K562 (cell line): ENCODE measurements around the gene VAMP4. TPM values are rescaled to one million over a fixed set of nuclear protein-coding genes. Genes with fewer than 3 reads are reported as not detected.

Experiments used
- ATAC-seq: fragments of 200-7000 bp; cut with Tn5 transposase; 3 replicates; pipeline ENCODE4 v1.9.1; 2020; ENCODE audit warnings: moderate library complexity
- BruUV-seq: library from RNA; stranded (reverse); fragments of 400-500 nt; replicated peaks from 2 replicates; lab custom pipeline; 2021; lab: Mats Ljungman, UMichigan
- CTCF ChIA-PET: fragments of 300-600 bp; formaldehyde crosslinking; extraction: SDS; loops from one replicate; lab custom pipeline; 2021; ENCODE audit warnings: low intra/inter-chr PET ratio; lab: Yijun Ruan, JAX
- POLR2A ChIA-PET: fragments of 300-600, 350-650 bp; sonication (Branson Sonifier 250); formaldehyde crosslinking; extraction: SDS; loops from one replicate; lab custom pipeline; 2021; ENCODE audit warnings: antibody characterized with exemption, inconsistent platforms; lab: Yijun Ruan, JAX
- DNase-seq, 4 experiments: peaks; one replicate each; pipeline versions ENCODE4 v3.0.0 to v3.0.0-alpha.2; 2011 to 2018; ENCODE audit warnings: low spot score in 3 of 4, mixed read lengths in 3 of 4; ENCODE audit errors: extremely low read depth in 1 of 4
- FAIRE-seq: peaks from 2 replicates; lab custom pipeline; 2011; peaks lifted over from hg19 to GRCh38; lab: Jason Lieb, UNC
- H2AFZ ChIP-seq: 2 replicates; pipeline ENCODE4 v1.6.0; 2011; ENCODE audit warnings: low read depth, low read length, control low read depth, inconsistent platforms
- H3K27ac ChIP-seq: fragments of 200-600 bp; 3 replicates; pipeline ENCODE4 v1.8.0; 2011; ENCODE audit warnings: low read depth, mild to moderate bottlenecking, control low read depth, inconsistent platforms, low read length, moderate library complexity, mixed read lengths; ENCODE audit errors: extremely low read depth
- H3K27me3 ChIP-seq, 2 experiments: fragments of 300-600 bp in 1 of 2; 2 replicates in 1 of 2; 3 replicates in 1 of 2; pipeline versions ENCODE4 v1.6.0 to v1.8.0; 2011; ENCODE audit warnings: inconsistent platforms in 2 of 2, low read length in 2 of 2, mild to moderate bottlenecking in 1 of 2, mixed read lengths in 1 of 2, moderate library complexity in 1 of 2; ENCODE audit not compliant: control insufficient read depth in 2 of 2, insufficient read depth in 2 of 2
- H3K36me3 ChIP-seq: fragments of 300-600 bp; 3 replicates; pipeline ENCODE4 v1.8.0; 2011; ENCODE audit warnings: mild to moderate bottlenecking, low read length, inconsistent platforms; ENCODE audit not compliant: control insufficient read depth, insufficient read depth
- H3K4me1 ChIP-seq, 2 experiments: fragments of 200-600 bp in 1 of 2; replicated peaks in 1 of 2; 2 replicates in 1 of 2; 3 replicates in 1 of 2; pipeline versions ENCODE4 v1.5.1 to v1.8.0; 2011; ENCODE audit warnings: inconsistent platforms in 2 of 2, low read length in 2 of 2, mild to moderate bottlenecking in 1 of 2, mixed read lengths in 1 of 2, moderate library complexity in 1 of 2; ENCODE audit not compliant: control insufficient read depth in 2 of 2, insufficient read depth in 2 of 2
- H3K4me2 ChIP-seq: 2 replicates; pipeline ENCODE4 v1.6.1; 2011; ENCODE audit warnings: low read length, control low read depth, inconsistent platforms, mixed read lengths; ENCODE audit not compliant: insufficient read depth
- H3K4me3 ChIP-seq: fragments of 200-600 bp; sonication (generic), shearing (Covaris generic); 2 replicates; pipeline ENCODE4 v1.5.1; 2016; ENCODE audit warnings: control low read depth, inconsistent platforms
- H3K79me2 ChIP-seq: fragments of 200-600 bp; 3 replicates; pipeline ENCODE4 v1.8.0; 2011; ENCODE audit warnings: low read length, inconsistent platforms; ENCODE audit not compliant: control insufficient read depth, insufficient read depth
- H3K9ac ChIP-seq, 2 experiments: 2 replicates each; pipeline versions ENCODE4 v1.6.0 to v1.6.1; 2011; ENCODE audit warnings: low read depth in 2 of 2, low read length in 2 of 2, control low read depth in 1 of 2, inconsistent platforms in 1 of 2, mild to moderate bottlenecking in 1 of 2, mixed read lengths in 1 of 2; ENCODE audit not compliant: insufficient read depth in 1 of 2
- H3K9me1 ChIP-seq: one replicate; pipeline ENCODE4 v1.6.0; 2011; ENCODE audit warnings: inconsistent platforms, mild to moderate bottlenecking, low read length, moderate library complexity; ENCODE audit not compliant: control insufficient read depth, insufficient read depth
- H3K9me3 ChIP-seq: replicated peaks from 2 replicates; pipeline ENCODE4 v1.5.1; 2011; ENCODE audit warnings: low read depth, low read length, inconsistent platforms; ENCODE audit not compliant: control insufficient read depth, insufficient read depth
- H4K20me1 ChIP-seq: replicated peaks from 2 replicates; pipeline ENCODE4 v1.6.1; 2011; ENCODE audit warnings: low read length, inconsistent platforms, mixed read lengths; ENCODE audit not compliant: control insufficient read depth, insufficient read depth
- CBX2 ChIP-seq: fragments of 200-600 bp; sonication (generic); IDR thresholded peaks from one replicate; pipeline ENCODE4 v1.6.1; 2012; ENCODE audit warnings: mild to moderate bottlenecking, low read length, inconsistent platforms; ENCODE audit not compliant: insufficient read depth, poor library complexity, severe bottlenecking
- E2F3 ChIP-seq: fragments of 250-450 bp; sonication (Bioruptor Pico); IDR thresholded peaks from 2 replicates; pipeline ENCODE4 v1.4.0; 2020; ENCODE audit warnings: mild to moderate bottlenecking
- EHMT2 ChIP-seq: fragments of 450-650 bp; IDR thresholded peaks from 2 replicates; pipeline ENCODE4 v1.6.1; 2018; ENCODE audit warnings: antibody characterized with exemption
- HDAC2 ChIP-seq: fragments of 450-650 bp; IDR thresholded peaks from 2 replicates; pipeline ENCODE4 v1.6.1; 2016; ENCODE audit warnings: mild to moderate bottlenecking
- HDAC8 ChIP-seq: fragments of 450-650 bp; IDR thresholded peaks from 2 replicates; pipeline ENCODE4 v1.6.1; 2016; ENCODE audit warnings: mild to moderate bottlenecking, missing genetic modification characterization, moderate library complexity, missing compliant biosample characterization
- LCOR ChIP-seq: sonication (generic); formaldehyde crosslinking; IDR thresholded peaks from 2 replicates; pipeline ENCODE4 v1.8.0; 2022; ENCODE audit warnings: mild to moderate bottlenecking, missing genetic modification reagents
- MEF2A ChIP-seq: IDR thresholded peaks from 2 replicates; pipeline ENCODE4 v1.6.1; 2011; ENCODE audit warnings: low read depth, mild to moderate bottlenecking, low read length, moderate library complexity; ENCODE audit not compliant: control insufficient read depth
- PHB ChIP-seq: fragments of 250-450 bp; sonication (Bioruptor Pico); IDR thresholded peaks from 2 replicates; pipeline ENCODE4 v1.5.0; 2021
- RBM25 ChIP-seq: fragments of 200-400 bp; formaldehyde crosslinking; IDR thresholded peaks from 2 replicates; pipeline ENCODE4 v1.6.1; 2018; ENCODE audit warnings: low read length, low read depth, moderate library complexity; ENCODE audit not compliant: severe bottlenecking
- SIN3A ChIP-seq, 2 experiments: fragments of 150-350 bp in 1 of 2; IDR thresholded peaks; 2 replicates each; pipeline ENCODE4 v1.6.1; 2011 to 2016; ENCODE audit warnings: borderline replicate concordance in 2 of 2, low read depth in 2 of 2, low read length in 2 of 2, mild to moderate bottlenecking in 2 of 2, moderate library complexity in 2 of 2; ENCODE audit not compliant: control insufficient read depth in 1 of 2
- SMARCE1 ChIP-seq: fragments of 450-650 bp; IDR thresholded peaks from 2 replicates; pipeline ENCODE4 v1.7.1; 2016; ENCODE audit warnings: mild to moderate bottlenecking
- TAF9B ChIP-seq: fragments of 450-650 bp; IDR thresholded peaks from 2 replicates; pipeline ENCODE4 v1.6.1; 2018; ENCODE audit warnings: mild to moderate bottlenecking; ENCODE audit not compliant: partially characterized antibody
- TFAM ChIP-seq: fragments of 250-450 bp; sonication (Bioruptor Pico); conservative IDR thresholded peaks from 2 replicates; pipeline ENCODE4 v1.5.0; 2021; ENCODE audit warnings: mild to moderate bottlenecking, moderate library complexity
- XRCC4 ChIP-seq: IDR thresholded peaks from one replicate; pipeline ENCODE4 v1.6.1; 2011; ENCODE audit not compliant: insufficient read depth, insufficient read length; ENCODE audit errors: extremely low read depth
- ZNF561 ChIP-seq: fragments of 450-650 bp; formaldehyde crosslinking; conservative IDR thresholded peaks from 2 replicates; pipeline ENCODE4 v1.4.0; 2020; ENCODE audit warnings: mild to moderate bottlenecking, moderate library complexity
- WGBS: fragments of 100-300 bp; shearing (Covaris generic); methylation state at CpG from one replicate; pipeline ENCODE4 v1.1.6; 2016; ENCODE audit warnings: low coverage, mixed read lengths; ENCODE audit not compliant: insufficient coverage; ENCODE audit errors: missing lambda C conversion rate; 5-methylcytosine and 5-hydroxymethylcytosine counted together
- in situ Hi-C: fragments of 300-500 bp; cut with MboI; formaldehyde crosslinking; loops from 4 replicates; pipeline ENCODE4 v1.15.0; 2018; ENCODE audit warnings: inconsistent platforms, mixed read lengths
- intact Hi-C: fragments of 100-400 bp; cut with micrococcal nuclease; formaldehyde crosslinking; loops from 2 replicates; pipeline ENCODE4 v1.14.2; 2022
- polyA plus RNA-seq, 8 experiments: library from polyadenylated mRNA; depleted of rRNA in 4 of 8; stranded (reverse) in 5 of 8; unstranded in 3 of 8; fragments of >200 nt; fragmentation: Nextera tagmentation in 2 of 8; fragmentation: Illumina TruSeq in 1 of 8; extraction: Ambion mirVana in 2 of 8; extraction: Trizol in 1 of 8; gene quantifications; 2 replicates each; pipeline versions ENCODE4 v1.2.1 to v1.2.3, GENCODE V29; 2011 to 2014; ENCODE audit warnings: inconsistent platforms in 1 of 8, missing spikeins in 1 of 8
- total RNA-seq, 7 experiments: library from RNA; depleted of rRNA in 6 of 7; stranded (reverse); fragments of >200 nt in 6 of 7; fragmentation: Illumina TruSeq in 2 of 7; extraction: Trizol in 2 of 7; gene quantifications; 2 replicates each; pipeline versions ENCODE4 v1.2.1 to v1.2.3, GENCODE V29; 2011 to 2021; ENCODE audit warnings: low replicate concordance in 1 of 7
- TF ChIP-seq, protein P1 (sequence below), 2 experiments: fragments of 450-650 bp; IDR thresholded peaks; 2 replicates each; pipeline ENCODE4 v1.6.1; 2016
- TF ChIP-seq, protein P2 (sequence below): fragments of 450-650 bp; formaldehyde crosslinking; IDR thresholded peaks from 2 replicates; pipeline ENCODE4 v1.4.0; 2020; ENCODE audit warnings: mild to moderate bottlenecking, moderate library complexity
- TF ChIP-seq, protein P3 (sequence below): fragments of 250-450 bp; sonication (Bioruptor Pico); IDR thresholded peaks from 2 replicates; pipeline ENCODE4 v1.8.0; 2021; ENCODE audit warnings: moderate library complexity, mild to moderate bottlenecking, inconsistent platforms

The VAMP4 gene
- total and polyA plus RNA-seq, 9 of the 15 experiments (the other 6 are each of a cell fraction or from before 2014, with no cell fraction given): 3.3 to 21.4 (median 11.9) TPM

DNA sequence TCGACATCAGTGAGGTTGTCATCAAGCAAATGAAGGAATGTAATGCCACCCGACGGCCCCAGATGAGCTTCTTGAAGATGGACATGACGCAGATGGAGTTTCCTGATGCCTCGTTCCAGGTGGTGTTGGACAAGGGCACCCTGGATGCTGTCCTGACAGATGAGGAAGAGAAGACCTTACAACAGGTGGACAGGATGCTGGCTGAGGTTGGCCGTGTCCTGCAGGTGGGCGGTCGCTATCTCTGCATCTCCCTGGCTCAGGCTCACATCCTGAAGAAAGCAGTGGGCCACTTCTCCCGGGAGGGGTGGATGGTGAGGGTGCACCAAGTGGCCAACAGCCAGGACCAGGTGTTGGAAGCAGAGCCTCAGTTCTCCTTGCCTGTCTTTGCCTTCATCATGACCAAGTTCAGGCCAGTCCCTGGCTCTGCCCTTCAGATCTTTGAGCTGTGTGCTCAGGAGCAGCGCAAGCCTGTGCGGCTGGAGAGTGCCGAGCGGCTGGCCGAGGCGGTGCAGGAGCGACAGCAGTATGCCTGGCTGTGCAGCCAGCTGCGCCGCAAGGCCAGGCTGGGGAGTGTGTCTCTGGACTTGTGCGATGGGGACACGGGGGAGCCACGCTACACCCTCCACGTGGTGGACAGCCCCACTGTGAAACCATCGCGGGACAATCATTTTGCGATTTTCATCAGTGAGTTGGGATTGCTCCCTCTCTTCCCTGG is 42.1 kb upstream of the VAMP4 start:
- Histone ChIP-seq H3K27me3 (no peaks in the 10 kb centered on the region), H3K4me3 (no peak overlapping the region), H3K27ac (no peak overlapping the region), H3K36me3 (peaks cover 65% of the 10 kb centered on the region), H3K9me1 (peaks cover 3% of the 10 kb centered on the region), H3K9me3 (peaks cover 4% of the 10 kb centered on the region; the same call in 1 of the 2 replicates), H3K9ac (peak overlapping the region in 1 of 2 experiments; percentile 70; a peak in 2 of 4 replicates), H3K79me2 (peaks cover 50% of the 10 kb centered on the region), H3K4me1 (peaks cover 17 to 25% of the 10 kb centered on the region in 2 experiments; a peak in 4 of 5 replicates), H3K4me2 (0 out of 2 replicates have a peak overlapping the region, but pooled peaks have one; percentile 5), H4K20me1 (no peaks in the 10 kb centered on the region), H2AFZ (no peak overlapping the region)
- no peak for FAIRE-seq
- POLR2A ChIA-PET: interaction anchor here (0.7 to 0.9 kb wide), 2 partner anchors 148 to 611 kb away, joined by 3 read pairs; no protein-coding TSS in a partner anchor
- in situ Hi-C loops (no loop called here), intact Hi-C loops (no loop called here)
- DNase-seq: no peak
- 94% methylated on average over 25 of the region's 25 CpGs for WGBS
- ATAC-seq: no peak
- BruUV-seq: no TSS peak
- CTCF ChIA-PET: no interaction called here
- TF ChIP-seq MEF2A: no peak
- TF ChIP-seq E2F3 (CRISPR knock-in tag): no peak
- no peak for TF ChIP-seq PHB
- TF ChIP-seq, protein P1, sequence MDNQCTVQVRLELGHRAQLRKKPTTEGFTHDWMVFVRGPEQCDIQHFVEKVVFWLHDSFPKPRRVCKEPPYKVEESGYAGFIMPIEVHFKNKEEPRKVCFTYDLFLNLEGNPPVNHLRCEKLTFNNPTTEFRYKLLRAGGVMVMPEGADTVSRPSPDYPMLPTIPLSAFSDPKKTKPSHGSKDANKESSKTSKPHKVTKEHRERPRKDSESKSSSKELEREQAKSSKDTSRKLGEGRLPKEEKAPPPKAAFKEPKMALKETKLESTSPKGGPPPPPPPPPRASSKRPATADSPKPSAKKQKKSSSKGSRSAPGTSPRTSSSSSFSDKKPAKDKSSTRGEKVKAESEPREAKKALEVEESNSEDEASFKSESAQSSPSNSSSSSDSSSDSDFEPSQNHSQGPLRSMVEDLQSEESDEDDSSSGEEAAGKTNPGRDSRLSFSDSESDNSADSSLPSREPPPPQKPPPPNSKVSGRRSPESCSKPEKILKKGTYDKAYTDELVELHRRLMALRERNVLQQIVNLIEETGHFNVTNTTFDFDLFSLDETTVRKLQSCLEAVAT (IDR thresholded peaks at IDR 0.05): no peak
- TF ChIP-seq HDAC2: no peak
- no peak for TF ChIP-seq LCOR (CRISPR knock-in tag)
- no peak for TF ChIP-seq TAF9B
- TF ChIP-seq SMARCE1: no peak
- TF ChIP-seq, protein P2, sequence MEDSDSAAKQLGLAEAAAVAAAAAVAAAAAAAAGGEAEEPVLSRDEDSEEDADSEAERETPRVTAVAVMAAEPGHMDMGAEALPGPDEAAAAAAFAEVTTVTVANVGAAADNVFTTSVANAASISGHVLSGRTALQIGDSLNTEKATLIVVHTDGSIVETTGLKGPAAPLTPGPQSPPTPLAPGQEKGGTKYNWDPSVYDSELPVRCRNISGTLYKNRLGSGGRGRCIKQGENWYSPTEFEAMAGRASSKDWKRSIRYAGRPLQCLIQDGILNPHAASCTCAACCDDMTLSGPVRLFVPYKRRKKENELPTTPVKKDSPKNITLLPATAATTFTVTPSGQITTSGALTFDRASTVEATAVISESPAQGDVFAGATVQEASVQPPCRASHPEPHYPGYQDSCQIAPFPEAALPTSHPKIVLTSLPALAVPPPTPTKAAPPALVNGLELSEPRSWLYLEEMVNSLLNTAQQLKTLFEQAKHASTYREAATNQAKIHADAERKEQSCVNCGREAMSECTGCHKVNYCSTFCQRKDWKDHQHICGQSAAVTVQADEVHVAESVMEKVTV: no peak
- no peak for TF ChIP-seq HDAC8 (tag)
- no peak for TF ChIP-seq SIN3A (IDR thresholded peaks at IDR 0.05; ENCODE audit: borderline replicate concordance in 2 of 2, control insufficient read depth in 1 of 2, low read depth in 2 of 2, low read length in 2 of 2)
- TF ChIP-seq, protein P3, sequence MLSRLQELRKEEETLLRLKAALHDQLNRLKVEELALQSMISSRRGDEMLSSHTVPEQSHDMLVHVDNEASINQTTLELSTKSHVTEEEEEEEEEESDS: no peak
- no peak for TF ChIP-seq ZNF561
- TF ChIP-seq RBM25: no peak
- no peak for TF ChIP-seq XRCC4
- TF ChIP-seq CBX2: no peak
- no peak for TF ChIP-seq EHMT2
- no peak for TF ChIP-seq TFAM (CRISPR knock-in tag)
